Cerebellar nuclear complex (tissue), 1 donor: ENCODE results near the gene FAM169A.
A peak's percentile ranks its signal among the peaks of the same experiment; 100 is the strongest.
"Not testable (repeated sequence)": the region's sequence is repeated elsewhere in the genome, so short reads cannot be mapped to it uniquely, and the experiment has no call there.

Experiments used
- DNase-seq, 2 experiments: peaks; one replicate each; lab custom pipeline; 2025; lab: John Stamatoyannopoulos, UW

The FAM169A gene, protein sequence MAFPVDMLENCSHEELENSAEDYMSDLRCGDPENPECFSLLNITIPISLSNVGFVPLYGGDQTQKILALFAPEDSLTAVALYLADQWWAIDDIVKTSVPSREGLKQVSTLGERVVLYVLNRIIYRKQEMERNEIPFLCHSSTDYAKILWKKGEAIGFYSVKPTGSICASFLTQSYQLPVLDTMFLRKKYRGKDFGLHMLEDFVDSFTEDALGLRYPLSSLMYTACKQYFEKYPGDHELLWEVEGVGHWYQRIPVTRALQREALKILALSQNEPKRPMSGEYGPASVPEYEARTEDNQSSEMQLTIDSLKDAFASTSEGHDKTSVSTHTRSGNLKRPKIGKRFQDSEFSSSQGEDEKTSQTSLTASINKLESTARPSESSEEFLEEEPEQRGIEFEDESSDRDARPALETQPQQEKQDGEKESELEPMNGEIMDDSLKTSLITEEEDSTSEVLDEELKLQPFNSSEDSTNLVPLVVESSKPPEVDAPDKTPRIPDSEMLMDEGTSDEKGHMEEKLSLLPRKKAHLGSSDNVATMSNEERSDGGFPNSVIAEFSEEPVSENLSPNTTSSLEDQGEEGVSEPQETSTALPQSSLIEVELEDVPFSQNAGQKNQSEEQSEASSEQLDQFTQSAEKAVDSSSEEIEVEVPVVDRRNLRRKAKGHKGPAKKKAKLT

DNA sequence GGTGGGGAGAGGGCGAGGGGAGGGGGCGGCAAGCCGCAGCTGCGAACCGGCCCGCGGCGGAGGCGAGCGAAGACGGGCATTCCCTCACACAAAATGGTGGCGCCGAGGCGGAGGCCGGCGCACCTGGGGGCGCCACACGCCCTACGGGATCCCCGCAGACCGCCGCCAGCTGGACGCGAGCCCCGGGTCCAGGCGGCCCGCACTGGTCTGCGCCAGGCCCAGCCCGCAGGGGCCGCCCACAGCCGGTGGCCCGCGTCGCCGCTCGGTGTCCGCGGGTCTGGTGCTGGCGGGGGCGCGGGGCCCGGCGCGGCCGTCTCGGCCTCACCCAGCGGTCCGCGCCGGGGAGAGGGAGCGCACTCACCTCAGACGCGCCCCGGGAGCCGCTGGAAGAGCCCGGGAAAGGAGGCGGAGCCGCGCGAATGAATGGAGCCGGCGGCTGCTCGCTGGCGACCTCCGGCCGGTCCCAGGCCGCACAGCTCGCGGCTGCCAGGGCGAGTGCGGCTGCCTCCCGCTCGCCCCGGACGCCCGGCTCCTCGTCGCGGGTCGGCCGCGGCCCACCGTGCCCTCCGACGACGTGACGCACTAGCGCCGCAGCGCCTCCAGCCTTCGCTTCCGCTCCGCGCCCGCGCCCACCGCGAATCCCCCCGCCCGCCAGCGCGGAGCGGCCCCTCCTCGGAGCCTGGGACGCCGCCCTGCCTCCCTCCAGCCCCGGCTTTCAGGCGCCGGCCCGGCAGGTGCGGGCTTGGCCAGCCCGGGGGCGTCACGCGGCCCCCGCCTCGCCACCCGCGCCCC, at the start of gene FAM169A:
FAM169A (minus strand) TSS at position 584 of the 792 bp plus-strand sequence. CDS start 24,711 bp downstream, outside the sequence.
- no peak for DNase-seq

DNA sequence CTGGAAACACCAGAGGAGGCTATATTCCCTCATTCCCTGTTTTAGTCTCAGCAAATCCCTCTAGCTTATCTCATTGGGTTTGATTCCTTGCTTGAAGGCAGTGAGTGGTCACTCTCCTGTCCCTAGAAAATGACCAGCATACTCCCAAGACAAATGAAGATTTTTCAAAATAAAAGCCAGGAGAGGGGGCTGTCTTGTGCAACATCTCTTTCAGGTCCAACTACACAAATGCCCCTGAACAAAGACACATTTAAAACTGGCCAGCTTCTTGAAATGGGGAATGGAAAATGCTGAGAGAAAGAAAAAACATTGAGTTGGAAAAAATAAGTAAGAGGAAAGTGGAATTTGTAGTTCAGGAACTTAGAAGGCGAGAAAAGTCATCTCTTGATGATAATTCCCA, 49.3 kb upstream of the FAM169A start:
- DNase-seq: no peak

DNA sequence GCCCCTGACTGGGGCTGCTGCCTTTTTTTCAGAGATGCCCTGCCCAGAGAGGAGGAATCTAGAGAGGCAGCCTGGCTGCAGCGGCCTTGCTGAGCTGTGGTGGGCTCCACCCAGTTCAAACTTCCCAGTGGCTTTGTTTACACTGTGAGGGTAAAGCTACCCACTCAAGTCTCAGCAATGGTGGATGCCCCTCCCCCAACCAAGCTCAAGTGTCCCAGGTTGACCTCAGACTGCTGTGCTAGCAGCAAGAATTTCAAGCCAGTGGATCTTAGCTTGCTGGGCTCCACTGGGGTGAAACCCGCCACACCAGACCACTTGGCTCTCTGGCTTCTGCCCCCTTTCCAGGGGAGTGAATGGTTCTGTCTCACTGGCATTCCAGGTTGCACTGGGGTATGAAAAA, 45.2 kb upstream of the FAM169A start:
- DNase-seq: not testable (repeated sequence)

DNA sequence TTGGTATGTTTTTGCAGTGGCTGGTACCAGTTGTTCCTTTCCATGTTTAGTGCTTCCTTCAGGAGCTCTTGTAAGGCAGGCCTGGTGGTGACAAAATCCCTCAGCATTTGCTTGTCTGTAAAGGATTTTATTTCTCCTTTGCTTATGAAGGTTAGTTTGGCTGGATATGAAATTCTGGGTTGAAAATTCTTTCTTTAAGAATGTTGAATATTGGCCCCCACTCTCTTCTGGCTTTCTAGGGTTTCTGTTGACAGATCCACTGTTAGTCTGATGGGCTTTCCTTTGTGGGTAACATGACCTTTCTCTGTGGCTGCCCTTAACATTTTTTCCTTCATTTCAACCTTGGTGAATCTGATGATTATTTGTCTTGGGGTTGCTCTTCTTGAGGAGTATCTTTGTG, 43.7 kb upstream of the FAM169A start:
- DNase-seq: not testable (repeated sequence)

DNA sequence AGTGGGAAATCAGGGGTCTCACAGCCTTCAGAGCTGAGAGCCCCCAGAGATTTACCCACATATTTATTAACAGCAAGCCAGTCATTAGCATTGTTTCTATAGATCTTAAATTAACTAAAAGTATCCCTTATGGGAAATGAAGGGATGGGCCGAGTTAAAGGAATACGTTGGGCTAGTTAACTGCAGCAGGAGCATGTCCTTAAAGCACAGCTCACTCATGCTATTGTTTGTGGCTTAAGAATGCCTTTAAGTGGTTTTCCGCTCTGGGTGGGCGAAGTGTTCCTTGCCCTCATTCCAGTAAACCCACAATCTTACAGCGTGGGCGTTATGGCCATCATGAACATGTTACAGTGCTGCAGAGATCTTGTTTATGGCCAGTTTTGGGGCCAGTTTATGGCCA, 42.0 kb upstream of the FAM169A start:
- not testable (repeated sequence) for DNase-seq

DNA sequence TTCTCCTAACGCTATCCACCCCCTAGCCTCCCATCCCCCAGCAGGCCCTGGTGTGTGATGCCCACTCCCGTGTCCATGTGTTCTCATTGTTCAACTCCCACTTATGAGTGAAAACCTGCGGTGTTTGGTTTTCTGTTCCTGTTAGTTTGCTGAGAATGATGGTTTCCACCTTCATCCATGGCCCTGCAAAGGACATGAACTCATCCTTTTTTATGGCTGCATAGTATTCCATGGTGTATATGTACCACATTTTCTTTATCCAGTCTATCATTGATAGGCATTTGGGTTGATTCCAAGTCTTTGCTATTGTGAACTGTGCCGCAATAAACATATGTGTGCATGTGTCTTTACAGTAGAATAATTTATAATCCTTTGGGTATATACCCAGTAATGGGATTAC, 38.5 kb upstream of the FAM169A start:
- not testable (repeated sequence) for DNase-seq

DNA sequence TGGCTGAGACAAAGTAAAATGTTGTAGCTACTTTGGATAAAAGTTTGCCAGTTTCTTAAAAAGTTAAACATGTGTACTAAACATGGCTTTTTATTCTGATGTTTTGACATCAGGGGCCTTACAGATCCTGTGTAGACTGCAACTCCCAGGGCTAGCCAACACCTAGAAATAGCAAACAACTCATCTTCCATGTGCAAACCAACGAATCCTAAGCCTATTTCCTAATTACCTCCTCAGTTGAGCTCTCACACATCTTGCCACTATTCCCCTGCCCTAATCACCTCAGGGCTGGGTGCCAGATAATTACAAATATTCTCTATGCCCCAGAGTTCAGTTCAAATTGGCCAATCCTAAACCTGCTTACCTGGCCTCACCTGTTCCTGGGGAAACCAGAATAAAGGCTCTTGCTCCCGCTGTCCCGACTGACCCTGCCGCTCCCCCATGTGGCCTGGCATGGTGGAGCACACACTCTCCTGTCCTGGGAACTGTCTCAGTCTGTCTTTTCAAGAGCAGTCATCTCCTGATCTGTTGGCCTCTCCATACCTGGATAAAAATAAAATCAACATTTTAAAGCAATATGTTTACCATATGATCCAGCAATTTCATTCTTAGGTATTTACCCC, 37.1 kb upstream of the FAM169A start:
- peak in 1 of 2 experiments; percentile 8 for DNase-seq

DNA sequence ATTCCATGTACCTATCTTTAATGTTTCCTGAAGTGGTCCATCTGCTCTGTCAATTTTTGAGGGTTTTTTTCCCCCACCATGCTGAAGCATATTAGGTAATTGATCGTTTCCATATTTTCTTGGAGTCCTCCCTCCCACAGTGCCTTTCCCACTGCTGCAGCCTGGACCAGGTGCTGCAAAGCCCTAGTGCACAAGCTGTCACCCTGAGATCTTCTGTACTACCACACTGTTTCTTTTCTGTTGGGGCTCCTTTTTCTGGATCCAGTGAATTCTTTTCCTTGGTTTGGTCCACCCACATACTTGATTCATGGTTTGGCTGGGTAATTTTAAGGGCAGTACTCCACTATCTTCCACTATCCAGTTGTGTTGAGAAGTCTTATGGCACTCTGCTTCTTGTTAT, 30.9 kb upstream of the FAM169A start:
- no peak for DNase-seq

DNA sequence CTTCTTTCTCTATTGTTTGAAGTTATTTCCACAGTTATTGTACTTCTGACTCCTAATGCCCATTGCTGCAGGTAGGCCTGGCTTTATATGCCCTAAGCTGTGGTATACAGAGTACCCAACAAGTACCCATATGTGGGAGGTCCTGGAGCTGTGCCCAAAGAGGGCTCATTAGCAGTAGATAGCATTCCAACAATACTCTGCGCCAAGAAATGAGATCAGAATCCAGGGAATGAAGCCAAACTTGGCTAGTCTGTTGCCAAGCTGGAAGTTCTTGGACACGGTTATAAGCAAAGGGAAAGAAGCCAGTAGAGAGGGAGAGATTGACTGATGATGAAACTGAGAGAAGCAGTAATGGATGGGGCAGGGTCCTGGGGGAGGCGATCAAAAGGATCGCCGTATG, 29.7 kb upstream of the FAM169A start:
- peak; percentile 34 to 76 for DNase-seq

DNA sequence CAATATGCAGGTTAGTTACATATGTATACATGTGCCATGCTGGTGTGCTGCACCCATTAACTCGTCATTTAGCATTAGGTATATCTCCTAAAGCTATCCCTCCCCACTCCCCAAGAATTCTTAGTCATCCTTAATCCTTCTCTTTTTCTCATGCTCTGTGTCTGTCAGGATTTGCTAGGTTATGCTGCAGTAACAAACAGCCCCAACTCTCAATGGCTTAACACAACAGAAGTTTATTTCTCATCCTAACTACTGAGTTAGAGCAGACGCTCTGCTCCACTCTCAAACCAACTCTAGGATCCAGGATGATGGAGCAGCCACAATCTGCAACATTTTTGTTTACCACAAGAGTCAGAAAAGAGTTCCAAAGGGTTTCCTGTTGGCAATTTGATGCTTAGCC, 28.2 kb upstream of the FAM169A start:
- DNase-seq: no peak

DNA sequence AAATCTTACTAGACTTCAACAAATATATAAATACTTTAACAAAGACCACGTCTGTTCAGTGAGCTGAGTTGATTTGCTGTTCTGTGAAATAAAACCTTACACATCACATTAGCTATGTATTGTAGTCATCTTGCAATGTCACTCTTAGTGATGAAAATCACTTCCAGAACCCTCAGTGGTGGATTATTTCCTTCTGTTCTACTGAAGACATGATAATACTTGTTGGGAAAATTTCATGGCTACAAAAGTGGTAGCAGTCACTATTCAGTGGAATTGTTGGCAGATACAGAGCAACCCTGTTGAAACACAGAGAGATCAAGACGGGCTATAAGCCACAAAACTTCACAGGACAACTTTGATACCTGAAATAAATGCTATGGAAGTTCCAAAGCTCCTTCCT, 26.7 kb upstream of the FAM169A start:
- no peak for DNase-seq

DNA sequence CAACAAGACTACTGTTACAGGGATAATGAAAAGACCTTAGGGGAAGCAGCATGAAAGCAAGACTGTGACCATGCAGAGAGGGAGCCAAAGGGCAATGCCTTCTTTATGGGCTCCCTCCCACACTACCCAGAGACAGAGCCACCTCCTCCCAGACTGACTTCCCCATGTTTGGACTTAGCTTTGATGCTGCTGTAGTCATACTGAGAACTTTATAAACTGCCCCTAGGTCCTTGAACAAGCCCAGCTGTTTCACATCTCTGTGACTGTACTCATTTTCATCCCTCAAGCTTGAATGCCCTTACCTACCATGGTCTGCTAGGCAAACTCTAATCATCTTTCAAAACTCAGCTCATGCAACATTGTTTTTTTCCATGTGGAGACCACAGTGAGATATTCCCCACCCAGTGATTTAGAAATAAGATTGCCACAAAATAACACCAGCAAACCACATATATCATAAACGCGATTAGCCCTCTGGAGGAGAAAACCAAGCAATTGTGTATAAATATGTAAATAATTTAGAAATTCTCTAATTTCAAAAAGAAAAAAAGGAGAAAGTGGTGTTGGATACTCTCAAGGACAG, 23.4 kb upstream of the FAM169A start:
- no peak for DNase-seq

DNA sequence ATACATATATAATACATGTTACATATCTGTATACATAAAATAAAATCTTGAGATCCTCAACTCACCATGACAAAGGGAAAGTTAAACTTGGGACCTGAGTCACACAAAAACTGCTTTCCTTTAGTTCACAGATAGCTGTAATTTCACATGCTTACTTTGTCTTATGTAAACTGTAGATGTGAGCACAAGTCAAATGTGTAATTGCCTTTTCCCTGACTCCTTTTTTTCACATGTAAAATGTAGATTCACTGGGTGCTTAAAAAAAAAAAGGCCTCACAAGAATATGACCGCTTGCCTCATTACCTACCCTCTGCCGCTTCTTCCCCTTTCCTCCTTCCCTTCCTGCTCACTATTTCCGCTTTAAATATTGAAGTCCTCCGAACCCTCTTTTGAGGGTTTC, 21.9 kb upstream of the FAM169A start:
- DNase-seq: no peak

DNA sequence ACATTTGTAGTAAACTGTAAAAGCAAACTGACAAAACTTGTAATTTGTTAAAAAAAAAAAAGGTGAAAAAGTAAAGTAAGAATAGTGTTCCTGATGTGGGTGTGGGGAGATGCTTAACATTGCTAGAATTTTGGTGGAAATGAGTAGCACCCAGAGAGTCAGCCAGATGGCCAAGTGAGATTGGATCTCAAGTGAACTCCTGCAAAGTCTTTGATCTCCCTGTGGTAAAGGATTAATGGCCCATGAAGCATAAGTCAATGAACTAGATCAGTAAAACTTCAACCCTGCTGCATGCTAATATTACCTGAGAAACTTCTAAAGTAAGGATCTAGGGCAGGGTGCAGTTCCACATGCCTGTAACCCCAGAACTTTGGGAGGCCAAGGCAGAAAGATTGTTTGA, 19.0 kb upstream of the FAM169A start:
- no peak for DNase-seq

DNA sequence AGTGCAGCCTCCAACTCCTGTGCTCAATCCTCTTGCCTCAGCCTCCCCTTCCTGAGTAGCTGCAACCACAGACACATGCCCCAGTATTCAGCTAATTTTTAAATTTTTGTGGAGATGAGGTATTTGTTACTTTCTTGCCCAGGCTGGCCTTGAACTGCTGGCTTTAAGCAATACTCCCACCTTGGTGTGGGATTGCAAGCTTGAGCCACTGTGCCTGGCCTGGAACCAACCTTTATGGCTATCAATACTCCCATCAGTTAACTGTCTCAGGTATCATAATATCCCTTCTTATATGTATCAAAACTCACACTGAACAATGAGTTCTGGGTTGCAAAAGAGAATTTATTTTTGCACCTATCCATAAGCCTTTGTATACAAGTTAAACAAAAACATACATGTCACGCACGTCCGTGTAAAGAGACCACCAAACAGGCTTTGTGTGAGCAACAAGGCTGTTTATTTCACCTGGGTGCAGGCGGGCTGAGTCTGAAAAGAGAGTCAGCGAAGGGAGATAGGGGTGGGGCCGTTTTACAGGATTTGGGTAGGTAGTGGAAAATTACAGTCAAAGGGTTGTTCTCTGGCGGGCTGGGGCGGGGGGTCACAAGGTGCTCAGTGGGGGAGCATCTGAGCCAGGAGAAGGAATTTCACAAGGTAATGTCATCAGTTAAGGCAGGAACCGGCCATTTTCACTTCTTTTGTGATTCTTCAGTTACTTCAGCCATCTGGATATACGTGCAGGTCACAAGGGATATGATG, 16.4 kb upstream of the FAM169A start:
- DNase-seq: not testable (repeated sequence)

DNA sequence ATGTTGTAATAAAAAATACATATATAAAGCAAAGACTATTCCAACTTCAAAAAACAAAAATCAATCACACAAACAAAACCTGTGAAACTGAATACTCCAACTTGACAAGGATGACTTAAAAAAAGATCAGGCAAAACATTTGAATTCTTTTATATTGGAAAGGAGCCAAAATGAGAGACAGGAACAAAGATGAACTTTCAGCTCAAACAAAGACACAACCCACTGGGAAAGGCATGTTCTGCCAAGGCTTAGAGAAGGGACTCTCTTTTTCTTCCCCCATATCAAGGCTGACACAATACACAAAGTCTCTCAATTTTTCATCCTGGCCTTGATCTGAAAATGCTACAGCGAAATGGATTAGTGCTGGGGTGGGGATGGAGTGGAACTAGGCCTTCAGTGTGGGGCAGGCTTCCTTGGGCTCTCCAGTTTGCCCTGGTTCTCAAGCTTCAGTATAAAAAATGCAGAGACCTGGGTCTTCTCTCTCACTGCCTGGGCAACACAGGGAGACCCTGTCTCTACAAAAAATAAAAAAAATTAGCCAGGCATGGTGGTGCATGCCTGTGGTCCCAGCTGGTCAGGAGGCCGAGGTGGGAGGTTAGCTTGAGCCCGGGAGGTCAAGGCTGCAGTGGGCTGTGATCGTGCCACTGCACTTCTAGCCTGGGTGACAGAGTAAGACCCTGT, 11.6 kb upstream of the FAM169A start:
- no peak for DNase-seq

DNA sequence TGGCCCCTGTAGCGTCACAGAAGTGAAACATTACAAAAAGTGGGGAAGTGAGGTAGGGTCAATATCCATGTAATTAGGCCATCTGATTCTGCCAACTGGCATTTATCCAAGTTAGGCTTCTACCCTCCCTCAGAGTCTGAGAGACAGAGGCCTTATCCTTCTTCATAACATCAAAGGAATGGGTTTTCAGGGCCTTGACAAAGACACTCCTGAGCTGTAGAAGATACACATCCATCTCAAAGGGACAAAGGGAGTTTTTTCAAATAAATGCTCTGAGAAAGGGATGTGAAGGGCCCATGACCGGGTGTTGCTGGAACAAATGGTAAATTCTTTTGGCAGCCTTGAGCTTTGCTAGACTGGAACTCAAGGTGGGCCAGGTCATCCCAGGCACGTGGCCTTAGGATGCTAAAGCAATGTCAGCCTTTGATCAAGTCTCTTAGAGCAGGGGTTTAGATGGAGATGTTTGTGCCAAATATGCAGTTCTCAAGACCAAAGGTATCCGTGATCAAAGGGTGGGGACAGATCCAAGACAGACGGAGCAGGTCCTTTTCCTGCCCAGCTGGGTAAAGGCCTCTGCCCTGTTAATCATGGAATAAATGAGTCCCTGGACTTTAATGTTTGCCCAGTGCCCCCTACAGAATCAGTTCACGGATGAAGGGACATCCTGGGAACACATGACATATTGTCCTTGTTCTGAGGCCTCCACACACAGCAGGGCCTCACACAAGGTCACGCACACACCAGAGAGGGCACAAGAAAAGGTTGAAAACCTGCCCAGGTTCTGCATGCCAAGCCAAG, 10.0 kb upstream of the FAM169A start:
- DNase-seq: no peak

DNA sequence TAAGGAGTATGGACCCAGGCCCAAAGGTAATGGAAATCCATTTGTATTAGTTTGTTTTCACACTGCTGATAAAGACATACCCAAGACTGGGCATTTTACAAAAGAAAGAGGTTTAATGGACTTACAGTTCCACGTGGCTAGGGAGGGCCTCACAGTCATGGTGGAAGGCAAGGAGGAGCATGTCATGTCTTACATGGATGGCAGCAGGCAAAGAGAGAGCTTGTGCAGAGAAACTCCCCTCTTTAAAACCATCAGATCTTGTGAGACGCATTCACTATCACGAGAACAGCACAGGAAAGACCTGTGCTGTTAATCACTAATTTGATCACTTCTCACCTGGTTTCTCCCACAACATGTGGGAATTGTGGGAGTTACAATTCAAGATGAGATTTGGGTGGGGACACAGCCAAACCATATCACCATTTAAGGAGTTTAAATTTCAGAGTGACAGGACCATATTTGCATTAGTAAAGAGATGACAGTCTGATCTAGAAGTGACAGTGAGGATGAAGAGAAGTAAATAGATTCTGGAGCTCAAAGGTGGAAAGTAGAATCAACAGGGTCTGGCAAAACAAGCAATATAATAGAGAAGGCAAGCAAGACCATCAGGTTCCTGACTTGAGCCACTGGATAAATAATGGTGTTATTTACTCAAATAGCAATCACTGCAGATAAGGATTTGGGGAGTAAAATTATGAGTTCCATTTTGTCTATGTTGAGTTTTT, 7.5 kb upstream of the FAM169A start:
- no peak for DNase-seq
